HL-60 (cell line): ENCODE data around the gene LYPLAL1.

Experiments
- DNase-seq, 2 experiments: peaks; one replicate each; pipeline ENCODE4 v3.0.0-alpha.2; 2010 to 2020; ENCODE audit warnings: low read depth in 1 of 2, low spot score in 1 of 2
- H3K27ac ChIP-seq: fragments of 250-450 bp; sonication (Bioruptor Pico); replicated peaks from 2 replicates; pipeline ENCODE4 v1.5.1; 2020; ENCODE audit warnings: mild to moderate bottlenecking, moderate library complexity
- H3K27me3 ChIP-seq: fragments of 250-450 bp; sonication (Bioruptor Pico); 2 replicates; pipeline ENCODE4 v1.5.1; 2021; ENCODE audit warnings: mild to moderate bottlenecking, moderate library complexity; ENCODE audit not compliant: insufficient read depth, poor library complexity, severe bottlenecking
- H3K4me3 ChIP-seq: replicated peaks from 2 replicates; pipeline ENCODE4 v1.5.1; 2011; ENCODE audit warnings: mild to moderate bottlenecking, control low read depth, low read length; ENCODE audit not compliant: insufficient read depth
- GABPA ChIP-seq: IDR thresholded peaks from 2 replicates; pipeline ENCODE4 v1.6.1; 2012; ENCODE audit warnings: low read depth
- POLR2AphosphoS5 ChIP-seq: IDR thresholded peaks from 2 replicates; pipeline ENCODE4 v1.6.1; 2012; ENCODE audit warnings: low read depth
- REST ChIP-seq: IDR thresholded peaks from 2 replicates; pipeline ENCODE4 v1.6.1; 2012; ENCODE audit warnings: low read depth; ENCODE audit not compliant: insufficient replicate concordance
- SPI1 ChIP-seq: IDR thresholded peaks from 2 replicates; pipeline ENCODE4 v1.6.1; 2012; ENCODE audit warnings: low read depth, mild to moderate bottlenecking, borderline replicate concordance
- TF ChIP-seq, protein P1 (sequence below): IDR thresholded peaks from one replicate; pipeline ENCODE4 v1.5.1; 2011; ENCODE audit warnings: low read length, control low read depth, inconsistent platforms; ENCODE audit not compliant: insufficient read depth

LYPLAL1 gene

DNA sequence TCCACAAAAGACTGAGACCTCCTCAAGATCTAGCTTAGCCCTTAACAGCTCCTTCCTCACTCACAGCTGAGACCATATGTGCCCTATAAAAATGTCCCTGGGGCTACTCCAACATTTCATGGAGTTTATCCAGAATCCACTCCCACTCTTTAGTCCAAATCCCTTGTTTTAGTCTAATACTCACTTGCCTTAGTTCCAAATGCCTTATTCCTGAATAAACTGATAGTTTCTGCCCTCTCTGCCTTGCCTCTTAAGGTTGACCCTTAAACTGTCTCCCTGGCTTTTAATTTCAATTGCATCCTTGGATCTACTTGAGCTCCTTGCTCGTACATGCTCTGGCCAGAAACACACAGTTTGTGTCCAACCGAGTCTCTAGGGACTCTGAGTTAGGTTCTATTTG is 47.3 kb upstream of the LYPLAL1 start:
- no peaks in the 10 kb centered on the region for H3K27me3 ChIP-seq
- TF ChIP-seq, protein P1, sequence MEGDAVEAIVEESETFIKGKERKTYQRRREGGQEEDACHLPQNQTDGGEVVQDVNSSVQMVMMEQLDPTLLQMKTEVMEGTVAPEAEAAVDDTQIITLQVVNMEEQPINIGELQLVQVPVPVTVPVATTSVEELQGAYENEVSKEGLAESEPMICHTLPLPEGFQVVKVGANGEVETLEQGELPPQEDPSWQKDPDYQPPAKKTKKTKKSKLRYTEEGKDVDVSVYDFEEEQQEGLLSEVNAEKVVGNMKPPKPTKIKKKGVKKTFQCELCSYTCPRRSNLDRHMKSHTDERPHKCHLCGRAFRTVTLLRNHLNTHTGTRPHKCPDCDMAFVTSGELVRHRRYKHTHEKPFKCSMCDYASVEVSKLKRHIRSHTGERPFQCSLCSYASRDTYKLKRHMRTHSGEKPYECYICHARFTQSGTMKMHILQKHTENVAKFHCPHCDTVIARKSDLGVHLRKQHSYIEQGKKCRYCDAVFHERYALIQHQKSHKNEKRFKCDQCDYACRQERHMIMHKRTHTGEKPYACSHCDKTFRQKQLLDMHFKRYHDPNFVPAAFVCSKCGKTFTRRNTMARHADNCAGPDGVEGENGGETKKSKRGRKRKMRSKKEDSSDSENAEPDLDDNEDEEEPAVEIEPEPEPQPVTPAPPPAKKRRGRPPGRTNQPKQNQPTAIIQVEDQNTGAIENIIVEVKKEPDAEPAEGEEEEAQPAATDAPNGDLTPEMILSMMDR, result no peak
- TF ChIP-seq REST (no peak), GABPA (no peak), SPI1 (no peak), POLR2AphosphoS5 (no peak)

GRCh38 chr1:219128957-219129356 is 44.7 kb upstream of the LYPLAL1 start:
- DNase-seq, result no peak

More for the DNA sequence above, 47.3 kb upstream of the LYPLAL1 start:
- no peak overlapping the region for H3K4me3 ChIP-seq
- no peak for DNase-seq
- H3K27ac ChIP-seq, result no peak overlapping the region

DNA sequence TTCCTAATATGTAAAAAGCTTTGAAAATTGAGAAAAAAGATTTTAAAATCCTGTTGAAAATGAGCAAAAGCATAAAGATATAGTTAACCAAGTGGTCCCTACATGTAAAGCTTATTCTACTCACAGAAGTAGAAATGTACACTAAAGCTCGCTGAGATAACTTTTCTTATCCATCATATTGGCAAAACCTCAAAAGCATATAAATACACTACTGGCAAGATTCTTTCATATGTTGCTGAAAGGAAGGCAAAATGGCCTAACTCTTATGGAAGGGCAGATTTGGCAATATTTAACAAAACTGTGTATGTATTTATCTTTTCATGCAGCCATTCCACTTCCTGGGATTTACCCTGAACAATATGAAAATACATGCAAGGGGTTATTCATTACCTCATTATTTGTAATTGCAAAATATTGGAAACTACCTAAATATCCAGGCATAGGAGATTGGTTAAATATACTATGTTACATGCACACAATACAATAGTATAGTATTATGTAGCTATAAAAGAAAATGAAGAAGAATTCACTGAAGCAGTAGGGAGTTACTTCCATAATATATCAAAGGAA is 43.2 kb upstream of the LYPLAL1 start:
- no peak for DNase-seq
- Histone ChIP-seq H3K27ac (no peak overlapping the region), H3K27me3 (no peaks in the 10 kb centered on the region), H3K4me3 (no peak overlapping the region)
- no peak for TF ChIP-seq GABPA
- TF ChIP-seq POLR2AphosphoS5, result no peak
- TF ChIP-seq SPI1, result no peak
- TF ChIP-seq, protein P1, result no peak
- no peak for TF ChIP-seq REST

More at GRCh38 chr1:219128957-219129356, 44.7 kb upstream of the LYPLAL1 start:
- TF ChIP-seq POLR2AphosphoS5 (no peak), SPI1 (no peak), GABPA (no peak), REST (no peak)
- TF ChIP-seq, protein P1, result no peak
- H3K27ac ChIP-seq, result no peak overlapping the region
- H3K4me3 ChIP-seq, result no peak overlapping the region
- no peaks in the 10 kb centered on the region for H3K27me3 ChIP-seq
